H1 (cell line): ENCODE results near the gene WASF1. TPM values are rescaled to one million over a fixed set of nuclear protein-coding genes. Genes with fewer than 3 reads are reported as not detected.

ENCODE experiments used
- ATF2 ChIP-seq: IDR thresholded peaks from 2 replicates; pipeline ENCODE4 v1.6.1; 2012; ENCODE audit warnings: low read length, inconsistent platforms
- RAD21 ChIP-seq, 2 experiments: IDR thresholded peaks in 1 of 2; conservative IDR thresholded peaks in 1 of 2; 2 replicates each; pipeline ENCODE4 v1.6.1; 2011; ENCODE audit warnings: low read depth in 2 of 2, low read length in 2 of 2, improper control_type of control experiment in 1 of 2, inconsistent platforms in 1 of 2, mild to moderate bottlenecking in 1 of 2, moderate library complexity in 1 of 2
- SRF ChIP-seq: IDR thresholded peaks from 2 replicates; pipeline ENCODE4 v1.6.1; 2011; ENCODE audit warnings: mild to moderate bottlenecking, low read depth, low read length, moderate library complexity
- TAF7 ChIP-seq: optimal IDR thresholded peaks from 2 replicates; pipeline ENCODE3; 2011; ENCODE audit warnings: low read depth, mild to moderate bottlenecking, inconsistent platforms, low read length, moderate library complexity, borderline replicate concordance
- polyA plus RNA-seq, 7 experiments: library from polyadenylated mRNA; depleted of rRNA in 3 of 7; stranded (reverse) in 5 of 7; unstranded in 2 of 7; fragments of >200 nt in 5 of 7; fragments of 200-250 nt in 2 of 7; gene quantifications; 1 replicate in 5 of 7; 2 replicates in 1 of 7; 4 replicates in 1 of 7; pipeline versions ENCODE4 v1.2.1 to v1.2.3, GENCODE V29; 2011 to 2013; ENCODE audit warnings: missing spikeins in 2 of 7, mixed read lengths in 2 of 7
- total RNA-seq: library from RNA; stranded (reverse); fragmentation: NEBNext Ultra II Directional; extraction: Animal tissue kit (Norgen Biotek cat#: 25700); gene quantifications from 2 replicates; pipeline ENCODE4 v1.2.1, GENCODE V29; 2021

The WASF1 gene
- total and polyA plus RNA-seq, 2 of the 8 experiments (the other 6 are each of a cell fraction or from before 2014, with no cell fraction given): 37.6 to 39.9 TPM

GRCh38 chr6:110139052-110139451 lies 40.4 kb downstream of the WASF1 start (continued):
- TF ChIP-seq RAD21 (IDR thresholded peaks at IDR 0.05 in 1 of 2, conservative IDR thresholded peaks at IDR 0.05 in 1 of 2; ENCODE audit: low read depth in 2 of 2, low read length in 2 of 2): no peak
- no peak for TF ChIP-seq TAF7
- no peak for TF ChIP-seq ATF2
- no peak for TF ChIP-seq SRF
